ENCODE data around the gene EPHB2. TPM values are rescaled to one million over a fixed set of nuclear protein-coding genes. Genes with fewer than 3 reads are reported as not detected.

Gene EPHB2
- total RNA-seq, 2 donors from 2014 or later, result 34.0 to 50.7 TPM

GRCh38 chr1:22962558-22962957, 251.9 kb downstream of the EPHB2 start:
- 37 to 58% methylated on average over 3 of the region's 3 CpGs for WGBS, 2 experiments (ENCODE audit: insufficient coverage in 1 of 2, insufficient read length in 1 of 2)
- no peak overlapping the region for H3K9ac ChIP-seq (ENCODE audit: extremely low read depth, low read length, poor library complexity, severe bottlenecking)
- H3K4me1 ChIP-seq (ENCODE audit: control insufficient read depth, insufficient read depth, low read length), result no peaks in the 10 kb centered on the region
- no peaks in the 10 kb centered on the region for H3K36me3 ChIP-seq (ENCODE audit: control insufficient read depth, insufficient read depth, low read length)
- H3K9me3 Mint-ChIP-seq, result peaks cover 7% of the 10 kb centered on the region
- no peak overlapping the region for H3K27ac Mint-ChIP-seq
- no peak overlapping the region for H3K27ac ChIP-seq (ENCODE audit: low read depth, low read length)
- TF ChIP-seq CTCF (conservative IDR thresholded peaks at IDR 0.05), result no peak
- no peak overlapping the region for H3K4me3 Mint-ChIP-seq
- no peaks in the 10 kb centered on the region for H3K9me3 ChIP-seq (ENCODE audit: control insufficient read depth, low read length)
- H3K27me3 ChIP-seq (ENCODE audit: control insufficient read depth, insufficient read depth, low read length, poor library complexity, severe bottlenecking), result peaks cover under 1% of the 10 kb centered on the region
- no peaks in the 10 kb centered on the region for H3K36me3 Mint-ChIP-seq (ENCODE audit: low read depth)
- no peak overlapping the region for H3K4me3 ChIP-seq (ENCODE audit: low read length)
- peaks cover 9% of the 10 kb centered on the region for H3K27me3 Mint-ChIP-seq (ENCODE audit: insufficient read depth)
- no peaks in the 10 kb centered on the region for H3K4me1 Mint-ChIP-seq
- no peak for DNase-seq

- Mint-ChIP-seq H3K9me3 (peaks cover 7% of the 10 kb centered on the region), H3K27me3 (ENCODE audit: insufficient read depth) (peaks cover 12% of the 10 kb centered on the region), H3K36me3 (ENCODE audit: low read depth) (no peaks in the 10 kb centered on the region), H3K27ac (no peak overlapping the region), H3K4me3 (no peak overlapping the region), H3K4me1 (no peaks in the 10 kb centered on the region)
- WGBS, 2 experiments (ENCODE audit: insufficient coverage in 1 of 2, insufficient read length in 1 of 2), result 88 to 91% methylated on average over 7 to 10 of the region's 10 CpGs
- TF ChIP-seq CTCF (conservative IDR thresholded peaks at IDR 0.05), result no peak
- no peaks in the 10 kb centered on the region for H3K9me3 ChIP-seq (ENCODE audit: control insufficient read depth, low read length)
- no peak overlapping the region for H3K9ac ChIP-seq (ENCODE audit: extremely low read depth, low read length, poor library complexity, severe bottlenecking)
- no peaks in the 10 kb centered on the region for H3K36me3 ChIP-seq (ENCODE audit: control insufficient read depth, insufficient read depth, low read length)
- H3K4me1 ChIP-seq (ENCODE audit: control insufficient read depth, insufficient read depth, low read length), result no peaks in the 10 kb centered on the region
- peak; percentile 29 for DNase-seq
- H3K4me3 ChIP-seq (ENCODE audit: low read length), result no peak overlapping the region
- H3K27me3 ChIP-seq (ENCODE audit: control insufficient read depth, insufficient read depth, low read length, poor library complexity, severe bottlenecking), result peaks cover 6% of the 10 kb centered on the region
- no peak overlapping the region for H3K27ac ChIP-seq (ENCODE audit: low read depth, low read length)
These were observed 252.5 kb downstream of the EPHB2 start for GRCh38 chr1:22963044-22963677.

- no peak for DNase-seq
- Mint-ChIP-seq H3K4me3 (no peak overlapping the region), H3K27ac (no peak overlapping the region), H3K27me3 (ENCODE audit: insufficient read depth) (peaks cover 27% of the 10 kb centered on the region), H3K9me3 (peaks cover 7% of the 10 kb centered on the region), H3K36me3 (ENCODE audit: low read depth) (no peaks in the 10 kb centered on the region), H3K4me1 (no peaks in the 10 kb centered on the region)
- no peak for TF ChIP-seq CTCF (conservative IDR thresholded peaks at IDR 0.05)
- Histone ChIP-seq H3K27me3 (ENCODE audit: control insufficient read depth, insufficient read depth, low read length, poor library complexity, severe bottlenecking) (peaks cover 25% of the 10 kb centered on the region), H3K9me3 (ENCODE audit: control insufficient read depth, low read length) (no peaks in the 10 kb centered on the region), H3K9ac (ENCODE audit: extremely low read depth, low read length, poor library complexity, severe bottlenecking) (no peak overlapping the region), H3K27ac (ENCODE audit: low read depth, low read length) (no peak overlapping the region), H3K36me3 (ENCODE audit: control insufficient read depth, insufficient read depth, low read length) (no peaks in the 10 kb centered on the region), H3K4me3 (ENCODE audit: low read length) (no peak overlapping the region), H3K4me1 (ENCODE audit: control insufficient read depth, insufficient read depth, low read length) (no peaks in the 10 kb centered on the region)
- 87 to 96% methylated on average over 4 to 5 of the region's 5 CpGs for WGBS, 2 experiments (ENCODE audit: insufficient coverage in 1 of 2, insufficient read length in 1 of 2)
These were observed 255.7 kb downstream of the EPHB2 start for GRCh38 chr1:22966309-22966708.
